Activated naive CD4-positive, alpha-beta T cell treated with anti-CD3 and anti-CD28 coated beads, Interleukin-2, amount 50 U/mL, for 72 hours (primary cell): Measurements from ENCODE around the gene ASH1L. TPM values are rescaled to one million over a fixed set of nuclear protein-coding genes. Genes with fewer than 3 reads are reported as not detected.
"Not testable (repeated sequence)": the region's sequence is repeated elsewhere in the genome, so short reads cannot be mapped to it uniquely, and the experiment has no call there.

Experiments used
- ATAC-seq, 2 donors: fragments of 150-1000 bp; cut with Tn5 transposase; 2 replicates each; pipeline ENCODE4 v1.10.0; 2021; ENCODE audit warnings: mild to moderate bottlenecking in 2 of 2, moderate library complexity in 2 of 2
- DNase-seq, 2 donors: peaks; one replicate each; pipeline ENCODE4 v3.0.0; 2021 to 2022; ENCODE audit warnings: low spot score in 2 of 2
- H3K27ac Mint-ChIP-seq, 2 donors: one replicate each; pipeline ENCODE4 v1.8.0; 2022; ENCODE audit warnings: mild to moderate bottlenecking in 2 of 2, mixed read lengths in 2 of 2
- H3K36me3 Mint-ChIP-seq, 2 donors: one replicate each; pipeline ENCODE4 v1.8.0; 2022; ENCODE audit warnings: mixed read lengths in 2 of 2
- H3K9me3 Mint-ChIP-seq, 2 donors: one replicate each; pipeline ENCODE4 v1.8.0; 2022; ENCODE audit warnings: mixed read lengths in 2 of 2
- total RNA-seq, 2 donors: library from RNA; stranded (reverse); gene quantifications; one replicate each; pipeline ENCODE4 v1.2.3, GENCODE V29; 2022

The ASH1L gene
- total RNA-seq, 2 donors from 2014 or later = 43.0 to 69.4 TPM

- peak overlapping the region in 1 of 2 donors; percentile 57 for H3K27ac Mint-ChIP-seq
- no peak for ATAC-seq
- DNase-seq = no peak
- peaks cover 0 to 25% of the 10 kb centered on the region in 2 donors for H3K36me3 Mint-ChIP-seq
- no peaks in the 10 kb centered on the region for H3K9me3 Mint-ChIP-seq
Measured at GRCh38 chr1:155518484-155518883, 44.1 kb downstream of the ASH1L start.

GRCh38 chr1:155514582-155515187 lies 47.9 kb downstream of the ASH1L start:
- DNase-seq = no peak
- Mint-ChIP-seq H3K9me3 (no peaks in the 10 kb centered on the region), H3K36me3 (peaks cover 0 to 18% of the 10 kb centered on the region in 2 donors), H3K27ac (no peak overlapping the region)
- peak; percentile 63 to 75 for ATAC-seq

DNA sequence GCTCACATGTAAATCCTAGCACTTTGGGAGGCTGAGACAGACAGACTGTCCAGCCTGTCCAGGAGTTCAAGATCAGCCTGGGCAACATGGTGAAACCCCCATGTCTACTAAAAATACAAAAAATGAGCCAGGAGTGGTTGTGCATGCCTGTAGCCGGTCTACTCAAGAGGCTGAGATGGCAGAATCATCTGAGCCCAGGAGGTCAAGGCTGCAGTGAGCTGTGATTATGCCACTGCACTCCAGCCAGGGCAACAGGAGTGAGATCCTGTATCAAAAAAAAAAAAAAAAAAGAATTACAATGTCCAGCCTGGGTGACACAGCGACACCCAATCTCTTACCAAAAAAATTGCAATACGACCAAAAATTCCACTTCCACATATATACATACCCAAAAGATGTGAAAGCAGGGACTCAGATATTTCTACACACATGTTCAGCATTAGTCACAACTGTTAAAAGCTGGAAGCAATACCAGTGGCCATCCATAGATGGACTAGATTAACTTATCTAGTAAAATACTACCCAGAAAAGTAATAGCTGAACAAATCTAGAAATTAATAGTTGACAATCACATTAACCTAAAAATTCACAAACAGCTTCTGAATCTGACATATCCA lies 49.2 kb downstream of the ASH1L start:
- Mint-ChIP-seq H3K9me3 (no peaks in the 10 kb centered on the region), H3K27ac (no peak overlapping the region), H3K36me3 (peaks cover 0 to 18% of the 10 kb centered on the region in 2 donors)
- DNase-seq (no peak), ATAC-seq (no peak)

- not testable (repeated sequence) for DNase-seq, H3K27ac Mint-ChIP-seq, ATAC-seq, H3K9me3 Mint-ChIP-seq
- H3K36me3 Mint-ChIP-seq = peaks cover 0 to 16% of the 10 kb centered on the region in 2 donors
Measured at GRCh38 chr1:155511385-155511784, 51.2 kb downstream of the ASH1L start.

GRCh38 chr1:155509064-155509463 lies 53.5 kb downstream of the ASH1L start:
- DNase-seq = no peak
- no peak for ATAC-seq
- Mint-ChIP-seq H3K36me3 (peaks cover 0 to 16% of the 10 kb centered on the region in 2 donors), H3K27ac (no peak overlapping the region), H3K9me3 (no peaks in the 10 kb centered on the region)

DNA sequence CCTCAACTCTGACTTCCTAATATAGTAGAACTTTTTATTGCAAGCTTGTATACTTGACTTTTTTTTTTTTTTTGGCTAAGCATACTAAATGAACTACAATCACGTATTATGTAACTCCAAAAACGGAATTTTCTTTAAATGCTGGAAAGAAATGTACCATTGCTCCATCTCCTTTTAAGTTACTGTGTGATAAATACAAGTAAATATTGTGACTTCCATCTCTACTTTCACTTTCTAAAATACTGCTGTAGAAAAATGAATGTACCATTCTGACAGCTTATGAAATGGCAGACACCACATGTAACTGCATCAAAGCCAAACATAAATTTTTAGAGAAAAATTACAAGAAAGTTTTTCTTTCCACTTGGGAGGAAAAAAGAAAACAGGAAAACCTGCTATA lies 54.7 kb downstream of the ASH1L start:
- Mint-ChIP-seq H3K27ac (no peak overlapping the region), H3K9me3 (no peaks in the 10 kb centered on the region), H3K36me3 (peaks cover 0 to 11% of the 10 kb centered on the region in 2 donors)
- ATAC-seq (peak in 1 of 2 donors; percentile 46), DNase-seq (no peak)

DNA sequence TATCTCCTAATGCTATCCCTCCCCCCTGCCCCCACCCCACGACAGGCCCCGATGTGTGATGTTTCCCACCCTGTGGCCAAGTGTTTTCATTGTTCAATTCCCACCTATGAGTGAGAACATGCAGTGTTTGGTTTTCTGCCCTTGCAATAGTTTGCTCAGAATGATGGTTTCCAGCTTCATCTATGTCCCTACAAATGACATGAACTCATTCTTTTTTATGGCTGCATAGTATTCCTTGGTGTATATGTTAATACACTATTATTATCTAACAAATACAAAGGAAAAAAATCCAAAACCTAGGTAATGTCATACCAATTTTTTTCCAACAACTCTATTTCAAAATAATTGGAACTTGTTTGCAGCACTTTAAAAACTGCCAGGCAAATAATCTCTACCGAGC lies 56.6 kb downstream of the ASH1L start:
- not testable (repeated sequence) for ATAC-seq, H3K27ac Mint-ChIP-seq, H3K9me3 Mint-ChIP-seq, DNase-seq
- peaks cover 0 to 11% of the 10 kb centered on the region in 2 donors for H3K36me3 Mint-ChIP-seq

- Mint-ChIP-seq H3K36me3 (peaks cover 0 to 11% of the 10 kb centered on the region in 2 donors), H3K9me3 (no peaks in the 10 kb centered on the region), H3K27ac (peak overlapping the region in 1 of 2 donors; percentile 3)
- DNase-seq (no peak), ATAC-seq (no peak)
Measured at GRCh38 chr1:155504207-155504606, 58.4 kb downstream of the ASH1L start.

GRCh38 chr1:155499953-155500639 lies 62.5 kb downstream of the ASH1L start:
- Mint-ChIP-seq H3K36me3 (no peaks in the 10 kb centered on the region), H3K27ac (no peak overlapping the region), H3K9me3 (no peaks in the 10 kb centered on the region)
- DNase-seq (no peak), ATAC-seq (peak; percentile 22 to 52)

- Mint-ChIP-seq H3K9me3 (no peaks in the 10 kb centered on the region), H3K36me3 (no peaks in the 10 kb centered on the region), H3K27ac (no peak overlapping the region)
- DNase-seq = no peak
- ATAC-seq = no peak
Measured at GRCh38 chr1:155499263-155499662, 63.3 kb downstream of the ASH1L start.

- DNase-seq, H3K27ac Mint-ChIP-seq, H3K9me3 Mint-ChIP-seq, H3K36me3 Mint-ChIP-seq, ATAC-seq: not testable (repeated sequence)
Measured at GRCh38 chr1:155493595-155493994, 69.0 kb downstream of the ASH1L start.

GRCh38 chr1:155488419-155488818 lies 74.2 kb downstream of the ASH1L start:
- H3K27ac Mint-ChIP-seq, ATAC-seq, DNase-seq, H3K36me3 Mint-ChIP-seq, H3K9me3 Mint-ChIP-seq: not testable (repeated sequence)

- Mint-ChIP-seq H3K27ac (no peak overlapping the region), H3K9me3 (no peaks in the 10 kb centered on the region), H3K36me3 (no peaks in the 10 kb centered on the region)
- no peak for DNase-seq
- no peak for ATAC-seq
Measured at GRCh38 chr1:155487541-155487940, 75.1 kb downstream of the ASH1L start.

DNA sequence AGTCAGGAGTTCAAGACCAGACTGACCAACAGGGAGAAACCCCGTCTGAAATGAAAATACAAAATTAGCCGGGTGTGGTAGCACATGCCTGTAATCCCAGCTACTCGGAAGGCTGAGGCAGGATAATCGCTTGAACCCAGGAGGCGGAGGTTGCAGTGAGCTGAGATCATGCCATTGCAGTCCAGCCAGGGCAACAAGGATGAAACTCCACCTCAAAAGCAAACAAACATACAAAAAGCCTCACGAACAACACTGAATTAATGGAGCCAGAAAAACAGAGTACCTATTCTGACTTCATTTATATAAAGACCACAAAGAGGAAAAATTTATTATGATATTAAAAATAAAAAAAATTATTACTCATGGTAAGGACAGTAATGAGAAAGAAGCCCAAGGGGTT lies 75.7 kb downstream of the ASH1L start:
- not testable (repeated sequence) for H3K9me3 Mint-ChIP-seq, H3K36me3 Mint-ChIP-seq, DNase-seq, ATAC-seq
- peak overlapping the region in 1 of 2 donors; percentile 36 for H3K27ac Mint-ChIP-seq

DNA sequence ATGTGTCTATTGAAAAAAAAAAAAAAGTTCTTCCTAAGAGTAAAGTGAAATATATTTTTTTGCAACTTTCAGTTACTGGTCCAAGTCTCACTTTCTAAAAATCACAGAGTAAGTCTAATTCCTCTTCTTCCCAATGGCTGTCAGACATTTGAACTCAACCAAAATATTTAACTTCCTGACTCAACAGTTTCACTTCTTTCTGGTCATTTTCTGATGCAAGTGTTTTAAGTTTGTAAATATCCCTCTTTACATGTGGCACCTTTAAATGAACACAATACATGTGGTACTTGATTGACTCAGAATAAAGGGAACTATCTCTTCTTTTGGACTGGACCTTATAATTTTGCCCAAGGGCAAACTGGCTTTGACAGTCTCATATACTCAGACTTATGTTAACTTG lies 76.7 kb downstream of the ASH1L start:
- no peak for ATAC-seq
- H3K36me3 Mint-ChIP-seq = peaks cover 11 to 14% of the 10 kb centered on the region in 2 donors
- DNase-seq = no peak
- H3K27ac Mint-ChIP-seq = peak overlapping the region in 1 of 2 donors; percentile 52
- H3K9me3 Mint-ChIP-seq = no peaks in the 10 kb centered on the region

- H3K9me3 Mint-ChIP-seq = no peaks in the 10 kb centered on the region
- DNase-seq (no peak), ATAC-seq (no peak)
Measured at GRCh38 chr1:155485222-155485621, 77.4 kb downstream of the ASH1L start.

DNA sequence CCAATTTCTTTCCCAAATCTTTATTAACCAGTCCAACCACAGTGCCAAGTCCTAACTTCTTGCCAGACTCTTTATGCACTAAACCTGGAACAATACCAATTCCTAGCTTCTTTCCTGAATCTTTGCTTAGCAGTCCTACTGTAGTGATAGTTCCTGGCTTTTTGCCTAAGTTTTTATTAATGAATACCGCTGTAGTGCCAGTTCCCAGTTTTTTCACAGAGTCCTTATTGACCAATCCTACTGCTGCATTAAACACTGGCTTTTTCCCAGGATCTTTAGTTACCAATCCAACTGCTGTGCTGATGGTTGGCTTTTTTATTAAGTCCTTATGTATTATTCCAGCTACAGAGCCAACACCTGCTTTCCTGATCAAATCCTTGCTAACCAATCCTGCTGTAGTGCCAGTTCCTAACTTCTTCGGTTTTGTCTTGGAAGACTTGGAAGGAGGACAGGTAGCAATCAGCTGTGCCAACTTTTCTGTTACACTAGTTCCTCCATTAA lies 80.8 kb downstream of the ASH1L start:
- H3K27ac Mint-ChIP-seq = no peak overlapping the region
- no peak for DNase-seq
- peaks cover 22 to 29% of the 10 kb centered on the region in 2 donors for H3K36me3 Mint-ChIP-seq
- ATAC-seq = no peak
- H3K9me3 Mint-ChIP-seq = no peaks in the 10 kb centered on the region

More at GRCh38 chr1:155485222-155485621, 77.4 kb downstream of the ASH1L start:
- Mint-ChIP-seq H3K36me3 (peaks cover 11 to 21% of the 10 kb centered on the region in 2 donors), H3K27ac (no peak overlapping the region)
